Stimulated activated memory B cell treated with anti-CD40 and anti-IgM and Interleukin-4, amounts not matched to agents 10 μg/mL and 1 μg/mL and 100 μg/mL, for 72 hours (primary cell): Measurements from ENCODE around the gene IBSP.

Experiments
- ATAC-seq: fragments of 150-1000 bp; cut with Tn5 transposase; 2 replicates; pipeline ENCODE4 v1.10.0; 2021
- H3K27ac Mint-ChIP-seq: one replicate; pipeline ENCODE4 v1.8.0; 2022; ENCODE audit warnings: mild to moderate bottlenecking, mixed read lengths
- H3K27me3 Mint-ChIP-seq: one replicate; pipeline ENCODE4 v1.8.0; 2022; ENCODE audit warnings: mixed read lengths
- H3K36me3 Mint-ChIP-seq: one replicate; pipeline ENCODE4 v1.8.0; 2022; ENCODE audit warnings: mixed read lengths
- H3K4me1 Mint-ChIP-seq: one replicate; pipeline ENCODE4 v1.8.0; 2022; ENCODE audit warnings: mixed read lengths
- H3K4me3 Mint-ChIP-seq: one replicate; pipeline ENCODE4 v1.8.0; 2022; ENCODE audit warnings: mild to moderate bottlenecking, moderate library complexity, mixed read lengths
- H3K9me3 Mint-ChIP-seq: one replicate; pipeline ENCODE4 v1.8.0; 2022; ENCODE audit warnings: mixed read lengths

The IBSP gene

GRCh38 chr4:87823200-87823599, 23.8 kb downstream of the IBSP start:
- no peaks in the 10 kb centered on the region for H3K36me3 Mint-ChIP-seq
- no peak overlapping the region for H3K4me3 Mint-ChIP-seq
- H3K27ac Mint-ChIP-seq: no peak overlapping the region
- H3K4me1 Mint-ChIP-seq: no peaks in the 10 kb centered on the region
- no peak for ATAC-seq
- peaks cover 3% of the 10 kb centered on the region for H3K9me3 Mint-ChIP-seq
- H3K27me3 Mint-ChIP-seq: peaks cover 30% of the 10 kb centered on the region

GRCh38 chr4:87823724-87824123, 24.4 kb downstream of the IBSP start:
- no peaks in the 10 kb centered on the region for H3K4me1 Mint-ChIP-seq
- H3K4me3 Mint-ChIP-seq: no peak overlapping the region
- H3K9me3 Mint-ChIP-seq: peaks cover 3% of the 10 kb centered on the region
- no peak for ATAC-seq
- H3K27ac Mint-ChIP-seq: no peak overlapping the region
- no peaks in the 10 kb centered on the region for H3K36me3 Mint-ChIP-seq
- H3K27me3 Mint-ChIP-seq: peaks cover 30% of the 10 kb centered on the region

GRCh38 chr4:87824352-87824751, 25.0 kb downstream of the IBSP start:
- H3K4me1 Mint-ChIP-seq: no peaks in the 10 kb centered on the region
- H3K9me3 Mint-ChIP-seq: peaks cover 3% of the 10 kb centered on the region
- no peak overlapping the region for H3K4me3 Mint-ChIP-seq
- H3K27me3 Mint-ChIP-seq: peaks cover 30% of the 10 kb centered on the region
- ATAC-seq: no peak
- no peaks in the 10 kb centered on the region for H3K36me3 Mint-ChIP-seq
- no peak overlapping the region for H3K27ac Mint-ChIP-seq

- Mint-ChIP-seq H3K4me3 (no peak within 1 kb of the TSS), H3K27ac (no peak within 1 kb of the TSS), H3K36me3 (no peaks in the 10 kb centered on the region), H3K9me3 (no peaks in the 10 kb centered on the region), H3K27me3 (peaks cover 14% of the 10 kb centered on the region), H3K4me1 (no peaks in the 10 kb centered on the region)
- no peak for ATAC-seq
Observed at GRCh38 chr4:87832669-87833068, 33.3 kb downstream of the IBSP start, which contains the start of gene MEPE. Gene MEPE, plus strand, starts transcription at chr4:87832969. Its CDS starts 1,746 bp downstream, at chr4:87834715.

GRCh38 chr4:87834401-87834800, 35.0 kb downstream of the IBSP start:
- no peak for ATAC-seq
- no peak overlapping the region for H3K27ac Mint-ChIP-seq
- H3K9me3 Mint-ChIP-seq: no peaks in the 10 kb centered on the region
- peaks cover 13% of the 10 kb centered on the region for H3K27me3 Mint-ChIP-seq
- H3K4me1 Mint-ChIP-seq: no peaks in the 10 kb centered on the region
- no peaks in the 10 kb centered on the region for H3K36me3 Mint-ChIP-seq
- no peak overlapping the region for H3K4me3 Mint-ChIP-seq

- Mint-ChIP-seq H3K4me1 (no peaks in the 10 kb centered on the region), H3K4me3 (no peak overlapping the region), H3K27ac (no peak overlapping the region), H3K36me3 (no peaks in the 10 kb centered on the region), H3K27me3 (peaks cover 8% of the 10 kb centered on the region), H3K9me3 (no peaks in the 10 kb centered on the region)
- ATAC-seq: no peak
Observed at GRCh38 chr4:87835197-87835596, 35.8 kb downstream of the IBSP start.

- no peak overlapping the region for H3K4me3 Mint-ChIP-seq
- no peaks in the 10 kb centered on the region for H3K36me3 Mint-ChIP-seq
- no peak for ATAC-seq
- no peak overlapping the region for H3K27ac Mint-ChIP-seq
- H3K9me3 Mint-ChIP-seq: no peaks in the 10 kb centered on the region
- H3K27me3 Mint-ChIP-seq: peaks cover 8% of the 10 kb centered on the region
- no peaks in the 10 kb centered on the region for H3K4me1 Mint-ChIP-seq
Observed at GRCh38 chr4:87835743-87836142, 36.4 kb downstream of the IBSP start.

GRCh38 chr4:87838205-87838604, 38.9 kb downstream of the IBSP start:
- Mint-ChIP-seq H3K9me3 (no peaks in the 10 kb centered on the region), H3K36me3 (no peaks in the 10 kb centered on the region), H3K4me3 (no peak overlapping the region), H3K27me3 (peaks cover 12% of the 10 kb centered on the region), H3K27ac (no peak overlapping the region), H3K4me1 (no peaks in the 10 kb centered on the region)
- no peak for ATAC-seq

GRCh38 chr4:87838890-87839591, 39.7 kb downstream of the IBSP start:
- Mint-ChIP-seq H3K27me3 (peaks cover 20% of the 10 kb centered on the region), H3K4me3 (no peak overlapping the region), H3K9me3 (no peaks in the 10 kb centered on the region), H3K27ac (no peak overlapping the region), H3K36me3 (no peaks in the 10 kb centered on the region), H3K4me1 (no peaks in the 10 kb centered on the region)
- no peak for ATAC-seq

GRCh38 chr4:87839592-87839946, 40.2 kb downstream of the IBSP start:
- Mint-ChIP-seq H3K4me1 (no peaks in the 10 kb centered on the region), H3K4me3 (no peak overlapping the region), H3K27ac (no peak overlapping the region), H3K27me3 (peaks cover 23% of the 10 kb centered on the region), H3K36me3 (no peaks in the 10 kb centered on the region), H3K9me3 (no peaks in the 10 kb centered on the region)
- ATAC-seq: no peak

GRCh38 chr4:87840149-87840548, 40.8 kb downstream of the IBSP start:
- Mint-ChIP-seq H3K27me3 (peaks cover 23% of the 10 kb centered on the region), H3K4me1 (no peaks in the 10 kb centered on the region)
- no peak for ATAC-seq

GRCh38 chr4:87843936-87844335, 44.6 kb downstream of the IBSP start:
- ATAC-seq: no peak
- peaks cover 4% of the 10 kb centered on the region for H3K4me1 Mint-ChIP-seq
- no peak overlapping the region for H3K4me3 Mint-ChIP-seq
- H3K9me3 Mint-ChIP-seq: no peaks in the 10 kb centered on the region
- no peaks in the 10 kb centered on the region for H3K36me3 Mint-ChIP-seq
- no peak overlapping the region for H3K27ac Mint-ChIP-seq
- H3K27me3 Mint-ChIP-seq: peaks cover 37% of the 10 kb centered on the region

More at GRCh38 chr4:87840149-87840548, 40.8 kb downstream of the IBSP start:
- H3K27ac Mint-ChIP-seq: no peak overlapping the region
- no peak overlapping the region for H3K4me3 Mint-ChIP-seq
- H3K36me3 Mint-ChIP-seq: no peaks in the 10 kb centered on the region
- H3K9me3 Mint-ChIP-seq: no peaks in the 10 kb centered on the region

GRCh38 chr4:87844452-87844851, 45.1 kb downstream of the IBSP start:
- H3K4me3 Mint-ChIP-seq: no peak overlapping the region
- H3K9me3 Mint-ChIP-seq: no peaks in the 10 kb centered on the region
- H3K27me3 Mint-ChIP-seq: peaks cover 37% of the 10 kb centered on the region
- peaks cover 8% of the 10 kb centered on the region for H3K4me1 Mint-ChIP-seq
- no peak overlapping the region for H3K27ac Mint-ChIP-seq
- ATAC-seq: no peak
- no peaks in the 10 kb centered on the region for H3K36me3 Mint-ChIP-seq

GRCh38 chr4:87846226-87846625, 46.9 kb downstream of the IBSP start:
- no peak overlapping the region for H3K4me3 Mint-ChIP-seq
- no peaks in the 10 kb centered on the region for H3K36me3 Mint-ChIP-seq
- no peak for ATAC-seq
- H3K27ac Mint-ChIP-seq: no peak overlapping the region
- peaks cover 8% of the 10 kb centered on the region for H3K4me1 Mint-ChIP-seq
- no peaks in the 10 kb centered on the region for H3K9me3 Mint-ChIP-seq
- peaks cover 28% of the 10 kb centered on the region for H3K27me3 Mint-ChIP-seq

- peaks cover 20% of the 10 kb centered on the region for H3K27me3 Mint-ChIP-seq
- peak; percentile 80 for ATAC-seq
- H3K4me1 Mint-ChIP-seq: peaks cover 8% of the 10 kb centered on the region
- H3K36me3 Mint-ChIP-seq: no peaks in the 10 kb centered on the region
- no peak overlapping the region for H3K27ac Mint-ChIP-seq
- H3K9me3 Mint-ChIP-seq: no peaks in the 10 kb centered on the region
- H3K4me3 Mint-ChIP-seq: no peak overlapping the region
Observed at GRCh38 chr4:87848622-87849351, 49.4 kb downstream of the IBSP start.

GRCh38 chr4:87849612-87850011, 50.3 kb downstream of the IBSP start:
- H3K27me3 Mint-ChIP-seq: peaks cover 14% of the 10 kb centered on the region
- no peak for ATAC-seq
- H3K36me3 Mint-ChIP-seq: no peaks in the 10 kb centered on the region
- H3K9me3 Mint-ChIP-seq: no peaks in the 10 kb centered on the region
- peaks cover 8% of the 10 kb centered on the region for H3K4me1 Mint-ChIP-seq
- no peak overlapping the region for H3K27ac Mint-ChIP-seq
- H3K4me3 Mint-ChIP-seq: no peak overlapping the region
